Activated CD8-positive, alpha-beta memory T cell treated with anti-CD3 and anti-CD28 coated beads, Interleukin-2, amount 50 U/mL, for 24 hours (primary cell): Measurements from ENCODE around the gene CPNE1.
A peak's percentile ranks its signal among the peaks of the same experiment; 100 is the strongest.
"Not testable (repeated sequence)": the region's sequence is repeated elsewhere in the genome, so short reads cannot be mapped to it uniquely, and the experiment has no call there.

Experiments used
- DNase-seq: peaks from one replicate; pipeline ENCODE4 v3.0.0-alpha.2; 2020; ENCODE audit errors: extremely low read depth

CPNE1 gene

DNA sequence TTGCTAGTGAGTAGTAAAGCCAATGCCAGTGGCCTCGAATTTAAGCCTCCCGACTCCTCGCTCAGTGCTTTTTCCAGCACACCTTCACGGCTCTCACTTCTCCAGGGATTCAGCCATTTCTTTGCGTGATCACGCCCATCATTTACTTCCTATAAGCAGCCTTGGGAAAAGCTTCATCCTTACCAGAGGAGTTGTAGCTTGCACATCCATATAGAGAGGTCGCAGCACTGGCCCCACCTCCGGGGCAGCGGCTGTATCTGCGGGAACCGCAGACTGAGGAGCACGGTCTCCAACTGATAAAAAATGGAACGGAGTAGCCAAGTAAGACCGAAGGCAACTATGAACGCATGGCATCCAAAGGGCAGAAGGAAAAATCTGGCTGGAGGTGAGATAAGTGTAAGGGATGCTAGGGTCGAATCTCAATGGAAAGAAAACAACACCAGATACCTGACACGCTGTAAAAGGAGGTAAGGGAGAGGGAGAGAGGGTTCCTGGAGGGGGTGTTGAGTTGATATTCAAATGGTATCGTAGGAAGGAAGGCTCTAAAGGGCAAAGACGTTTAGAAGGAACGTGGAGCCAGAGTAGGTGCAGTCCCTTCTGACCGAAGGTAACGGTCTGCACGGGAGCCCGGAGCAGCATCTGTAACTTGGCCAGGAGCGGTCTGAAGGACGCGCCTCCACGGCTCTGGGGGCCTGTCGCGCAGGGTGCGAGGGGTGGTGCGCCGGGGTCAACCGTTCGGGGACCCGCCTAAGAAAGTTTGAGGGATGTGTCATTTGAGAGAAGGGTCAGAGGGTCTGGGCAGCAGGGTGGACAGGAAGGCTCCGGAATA lies 33.8 kb upstream of the CPNE1 start:
- DNase-seq: no peak

DNA sequence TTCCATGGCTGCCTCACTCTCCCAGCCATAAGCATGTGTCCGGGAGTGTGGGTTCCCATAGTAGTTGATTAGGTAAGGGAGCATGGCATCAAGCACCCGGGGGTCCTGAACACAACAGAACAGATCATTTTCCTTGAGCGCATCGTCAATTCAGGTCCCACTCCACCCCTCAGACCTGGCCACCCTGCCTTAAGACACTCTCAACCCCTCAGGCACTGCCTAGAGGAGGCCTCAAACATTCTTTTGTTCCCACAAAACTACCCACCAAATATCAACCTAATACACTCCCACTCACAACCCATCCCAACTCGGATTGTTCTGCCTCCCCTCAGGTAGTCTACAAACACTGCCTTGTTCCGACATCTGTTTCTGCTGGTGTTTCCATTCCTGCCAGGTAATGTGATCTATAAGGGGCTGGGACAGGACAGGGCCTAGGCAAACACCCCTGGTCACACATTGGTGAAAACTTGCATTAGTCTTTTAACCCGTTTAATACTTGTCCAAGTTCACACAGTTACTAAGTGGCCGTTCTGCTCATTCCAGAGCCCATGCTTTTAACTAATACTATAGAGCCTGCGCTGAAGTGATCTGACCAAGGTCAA lies 33.1 kb upstream of the CPNE1 start:
- no peak for DNase-seq

DNA sequence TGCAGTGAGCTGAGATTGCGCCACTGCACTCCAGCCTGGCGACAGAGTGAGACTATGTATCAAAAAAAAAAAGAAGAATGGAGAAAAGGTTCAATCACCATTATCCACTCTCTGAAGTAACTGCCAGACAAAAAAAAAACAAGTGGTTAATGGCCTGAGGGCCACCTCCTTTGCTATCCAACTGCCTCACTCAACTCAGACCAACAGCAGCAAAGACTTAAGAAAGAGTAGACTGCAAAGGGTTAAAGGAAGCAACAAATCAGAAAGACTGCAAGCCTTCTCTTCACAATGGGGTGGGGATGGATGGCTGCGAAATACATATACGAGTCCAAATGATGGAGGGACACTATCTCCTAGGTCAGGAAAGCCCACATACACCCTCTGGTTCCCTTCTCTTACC lies 31.3 kb upstream of the CPNE1 start:
- DNase-seq: no peak

DNA sequence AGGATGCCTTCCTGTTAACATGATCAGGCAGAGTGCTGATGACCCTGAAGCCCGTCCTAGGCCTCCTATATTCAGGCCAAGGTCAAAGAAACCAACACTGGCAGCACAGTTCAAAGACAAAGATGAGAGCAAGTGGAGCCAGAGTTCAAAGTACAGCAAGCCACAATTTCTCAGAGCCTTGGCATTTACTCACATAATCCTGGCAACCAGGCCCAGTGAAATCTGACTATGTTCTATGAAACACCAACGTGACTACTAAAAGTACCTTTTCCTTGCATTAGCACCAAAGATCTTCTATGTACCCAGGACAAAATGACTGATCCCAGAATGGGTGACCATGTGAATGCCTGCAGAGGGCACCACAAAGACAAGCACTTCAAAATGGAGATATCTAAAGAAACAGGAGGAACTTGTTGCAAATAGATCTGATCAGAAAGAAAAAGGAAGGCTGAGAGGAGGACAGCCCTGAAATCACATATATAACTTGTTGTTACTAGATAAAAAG lies 30.6 kb upstream of the CPNE1 start:
- no peak for DNase-seq

DNA sequence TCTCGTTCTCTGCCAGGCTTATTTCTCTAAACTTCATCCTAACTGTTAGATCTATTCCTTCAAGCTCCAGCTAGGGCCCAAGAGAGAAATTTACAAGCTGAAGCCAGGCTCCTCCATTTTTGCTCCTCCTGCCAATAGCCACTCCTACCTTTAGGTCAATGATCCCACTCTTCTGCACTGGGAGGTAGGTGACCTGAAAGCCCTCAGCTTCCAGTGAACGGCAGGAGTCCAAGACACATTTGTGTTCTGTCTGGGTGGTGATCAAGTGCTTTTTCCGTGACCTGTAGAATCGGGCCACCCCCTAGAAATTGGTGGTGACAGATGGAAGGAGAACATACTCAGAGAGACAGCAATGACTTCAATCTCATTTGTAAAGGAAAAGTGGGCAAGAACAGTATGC lies 25.6 kb upstream of the CPNE1 start:
- no peak for DNase-seq

DNA sequence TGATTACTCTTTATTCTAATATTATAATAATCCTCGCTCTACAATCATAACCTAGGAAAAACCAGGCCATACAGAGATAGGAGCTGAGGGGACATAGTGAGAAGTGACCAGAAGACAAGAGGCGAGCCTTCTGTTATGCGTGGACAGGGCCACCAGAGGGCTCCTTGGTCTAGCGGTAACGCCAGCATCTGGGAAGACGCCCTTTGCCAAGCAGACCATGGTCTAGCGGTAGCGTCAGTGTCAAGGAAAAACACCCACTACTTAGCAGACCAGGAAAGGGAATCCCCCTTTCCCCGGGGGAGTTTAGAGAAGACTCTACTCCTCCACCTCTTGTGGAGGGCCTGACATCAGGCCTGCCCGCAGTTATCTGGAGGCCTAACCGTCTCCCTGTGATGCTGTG lies 22.2 kb upstream of the CPNE1 start:
- DNase-seq: not testable (repeated sequence)

DNA sequence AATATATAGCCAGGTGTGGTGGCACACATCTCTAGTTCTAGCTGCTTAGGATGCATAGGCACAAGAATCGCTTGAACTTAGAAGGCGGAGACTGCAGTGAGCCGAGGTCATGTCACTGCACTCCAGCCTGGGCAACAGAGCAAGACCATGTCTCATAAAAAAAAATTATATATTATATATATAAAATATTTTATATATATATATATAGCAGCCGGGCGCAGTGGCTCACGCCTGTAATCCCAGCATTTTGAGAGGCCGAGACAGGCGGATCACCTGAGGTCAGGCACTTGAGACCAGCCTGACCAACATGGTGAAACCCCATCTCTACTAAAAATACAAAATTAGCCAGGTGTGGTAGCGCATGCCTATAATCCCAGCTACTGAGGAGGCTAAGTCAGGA lies 20.7 kb upstream of the CPNE1 start:
- not testable (repeated sequence) for DNase-seq

DNA sequence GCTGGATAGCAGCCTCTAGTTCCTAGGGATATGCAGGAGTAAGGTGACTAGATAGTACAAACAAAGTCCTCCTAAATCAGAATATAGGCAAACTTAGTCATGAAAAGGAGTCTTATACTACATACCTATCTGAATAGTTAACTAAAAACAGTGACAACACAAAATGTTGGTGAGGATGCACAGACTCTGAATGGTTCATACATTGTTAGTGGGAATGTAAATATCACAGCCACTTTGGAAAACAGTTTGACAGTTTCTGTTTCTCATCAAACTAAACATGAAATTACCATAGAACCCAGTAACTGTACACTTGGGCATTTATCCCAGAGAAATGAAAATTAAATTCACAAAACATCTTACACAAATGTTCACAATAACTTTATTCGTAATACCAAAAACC lies 17.3 kb upstream of the CPNE1 start:
- no peak for DNase-seq

DNA sequence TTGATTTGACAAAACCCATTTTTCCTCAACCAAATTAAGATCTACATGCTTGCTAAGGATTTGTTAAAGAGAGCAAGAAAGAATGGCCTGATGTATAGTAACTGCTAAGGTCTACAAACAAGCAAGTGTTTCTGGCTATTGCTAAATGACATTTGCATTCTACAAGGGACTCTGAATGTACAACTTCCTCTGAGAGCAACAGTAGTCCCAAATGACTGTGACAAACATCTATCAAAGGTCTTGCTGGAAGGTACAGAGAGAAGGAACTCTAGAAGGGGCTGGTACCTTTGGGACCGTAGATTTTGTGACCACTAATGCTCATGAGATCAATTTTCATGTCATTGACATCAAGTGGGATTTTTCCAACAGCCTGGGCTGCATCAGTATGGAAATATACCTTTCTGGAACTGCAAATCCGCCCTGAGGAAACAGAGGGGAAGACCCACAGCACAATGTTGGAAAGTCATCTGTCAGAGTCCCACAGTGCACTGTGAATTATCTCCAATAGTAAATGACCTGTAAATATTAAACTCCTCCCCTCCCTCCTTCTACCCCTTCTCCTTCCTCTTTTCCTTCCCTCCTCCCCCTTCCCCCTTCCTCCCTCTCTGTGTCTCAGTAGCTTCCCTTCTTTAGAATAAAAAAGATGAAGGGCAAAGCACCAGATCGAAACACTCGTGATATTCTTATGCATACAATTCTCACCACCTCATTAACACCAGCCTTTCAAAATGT lies 15.9 kb upstream of the CPNE1 start:
- DNase-seq: no peak

DNA sequence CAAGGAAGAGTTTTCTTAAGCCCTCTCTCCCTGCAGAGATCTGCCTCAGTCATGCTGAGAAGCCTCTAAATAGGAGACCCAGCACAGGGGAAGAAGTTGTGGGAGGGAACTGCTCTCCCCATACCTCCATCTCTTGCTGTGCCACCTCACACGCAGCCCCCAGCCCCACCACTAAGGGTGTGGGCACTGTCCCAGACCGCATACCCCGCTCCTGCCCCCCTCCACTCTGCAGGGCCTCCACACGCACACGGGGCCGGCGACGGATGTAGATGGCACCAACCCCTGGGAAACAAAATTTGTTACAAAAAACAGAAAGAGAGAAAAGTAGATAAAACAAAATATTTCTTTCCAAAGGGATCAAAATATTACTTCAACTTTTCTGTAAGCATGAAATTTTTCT lies 10.2 kb upstream of the CPNE1 start:
- no peak for DNase-seq

DNA sequence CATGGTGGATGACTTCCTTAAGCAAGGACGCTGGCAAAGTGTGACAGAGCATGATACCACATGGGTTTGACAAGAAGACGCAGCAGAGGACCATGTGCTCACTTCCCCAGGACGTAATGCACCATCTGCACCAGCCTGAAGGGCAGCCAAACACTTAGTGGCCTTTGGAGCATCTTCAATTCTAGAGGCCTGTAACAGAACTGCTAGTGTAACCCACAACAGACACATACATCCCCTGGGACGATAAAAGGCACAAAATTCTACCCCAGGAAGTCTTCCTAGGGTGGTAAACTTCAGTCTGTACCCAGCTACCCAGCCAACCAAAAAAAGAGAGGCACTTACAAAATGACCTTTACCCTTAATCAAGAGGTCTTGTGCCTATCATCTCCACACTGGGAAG lies 9.2 kb upstream of the CPNE1 start:
- no peak for DNase-seq

DNA sequence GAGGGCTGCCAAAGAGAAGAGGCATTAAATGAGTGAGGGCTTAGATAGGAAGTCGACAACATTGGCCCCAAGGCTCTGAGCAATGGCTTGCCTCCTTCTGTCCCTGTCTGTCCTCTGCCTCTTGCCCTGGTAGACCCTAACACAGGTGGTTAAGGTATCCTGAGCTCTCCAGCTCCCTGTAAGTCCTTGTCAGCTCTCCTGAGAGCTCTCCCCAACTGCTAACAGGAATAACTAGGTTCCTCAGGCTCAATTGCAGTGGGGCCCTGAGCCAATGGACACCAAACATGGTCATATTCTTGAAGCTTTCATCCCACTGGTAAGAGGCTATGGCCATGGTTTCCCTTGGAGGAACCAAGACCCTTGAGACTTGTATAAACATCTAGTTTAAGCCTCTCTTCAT lies 5.0 kb upstream of the CPNE1 start:
- DNase-seq: no peak

DNA sequence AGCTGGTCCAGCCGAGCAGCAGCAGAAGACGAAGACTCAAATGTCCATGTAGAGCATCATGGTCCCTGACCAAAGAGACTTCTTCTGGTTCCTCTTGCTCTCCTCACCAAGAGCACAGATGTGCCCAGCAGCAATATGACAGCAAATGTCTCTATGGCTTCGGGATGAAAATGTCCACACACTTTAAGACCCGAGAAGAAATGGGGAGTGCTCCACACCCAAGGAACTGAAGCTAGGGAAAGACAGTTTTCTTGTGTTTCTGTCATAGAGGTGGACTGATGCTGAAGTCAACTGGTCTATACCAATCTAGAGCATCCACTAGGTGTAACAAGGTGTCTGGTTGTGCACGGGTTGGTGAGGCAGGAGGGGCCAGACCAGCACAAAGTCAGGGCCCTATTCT lies 4.5 kb upstream of the CPNE1 start:
- no peak for DNase-seq

DNA sequence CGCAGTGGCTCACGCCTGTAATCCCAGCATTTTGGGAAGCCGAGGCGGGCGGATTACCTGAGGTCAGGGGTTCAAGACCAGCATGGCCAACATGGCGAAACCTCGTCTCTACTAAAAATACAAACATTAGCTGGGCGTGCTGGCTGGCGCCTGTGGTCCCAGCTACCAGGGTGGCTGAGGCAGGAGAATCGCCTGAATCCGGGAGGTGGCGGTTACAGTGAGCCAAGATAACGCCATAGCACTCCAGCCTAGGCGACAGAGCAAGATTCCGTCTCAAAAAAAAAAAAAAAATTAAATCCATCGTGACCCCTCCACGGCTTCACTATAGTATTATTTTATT lies 1.2 kb upstream of the CPNE1 start:
- no peak for DNase-seq

DNA sequence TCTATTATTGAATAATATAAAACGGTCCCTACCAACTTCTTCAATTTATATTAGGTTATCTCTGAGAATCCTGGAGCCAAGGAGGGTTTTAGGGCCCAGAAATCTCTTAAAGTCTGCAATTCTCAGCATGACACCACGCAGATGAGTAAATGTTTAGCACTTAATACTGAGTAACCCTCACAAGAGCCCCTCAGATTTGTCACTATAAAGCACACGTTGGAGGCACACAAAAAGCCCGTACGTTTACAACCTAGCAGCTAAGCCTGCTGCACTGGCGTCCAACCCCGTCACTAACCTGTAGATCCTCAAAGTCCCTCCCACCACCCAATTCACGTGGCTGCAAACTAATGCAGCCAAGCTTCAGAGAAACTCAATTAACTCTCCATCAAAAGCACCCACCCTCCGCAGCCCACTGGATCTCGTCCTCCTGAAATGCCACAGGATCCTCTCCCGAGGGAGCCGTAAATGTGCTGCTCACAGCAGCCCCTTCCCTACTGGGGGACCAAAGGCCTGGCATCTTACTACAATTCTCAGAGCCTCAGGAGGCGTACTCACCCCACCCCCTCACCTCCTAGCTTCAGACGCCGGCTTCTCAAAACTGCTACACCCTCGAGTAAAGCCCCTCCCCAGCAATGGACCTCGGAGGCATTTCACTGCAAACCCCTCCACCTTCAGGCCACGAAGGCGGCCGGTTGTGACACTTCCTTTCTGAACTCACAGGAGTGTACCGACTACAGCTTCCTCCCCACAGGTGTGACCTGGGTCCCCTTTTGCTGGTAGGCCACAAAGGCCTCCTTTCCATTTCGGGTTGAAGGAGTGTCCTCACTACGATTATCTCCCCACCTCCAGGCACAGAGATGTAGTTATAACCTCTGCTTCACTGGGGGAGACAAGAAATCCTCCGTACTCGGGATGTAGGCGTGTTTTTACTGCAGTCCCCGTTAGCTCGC lies 909 bp downstream of the CPNE1 start:
- DNase-seq: peak; percentile 15

DNA sequence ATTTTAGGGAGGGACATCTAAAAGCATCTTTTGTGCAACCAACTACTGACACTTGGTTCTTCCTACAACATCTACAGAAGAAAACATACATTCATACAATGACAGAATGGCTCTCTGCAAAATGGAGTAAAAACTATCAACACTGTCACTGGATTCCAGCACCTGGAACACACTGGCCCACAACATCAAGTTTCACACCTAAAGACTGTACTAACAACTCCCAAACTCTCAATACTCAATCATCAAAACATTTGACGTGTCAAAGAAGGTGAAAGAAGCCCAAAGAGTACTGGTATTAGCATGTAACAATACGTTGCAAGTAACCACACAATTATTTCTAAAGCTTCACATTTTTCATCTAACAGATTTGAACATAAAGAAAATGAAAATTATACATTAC lies 2.1 kb downstream of the CPNE1 start:
- DNase-seq: no peak

DNA sequence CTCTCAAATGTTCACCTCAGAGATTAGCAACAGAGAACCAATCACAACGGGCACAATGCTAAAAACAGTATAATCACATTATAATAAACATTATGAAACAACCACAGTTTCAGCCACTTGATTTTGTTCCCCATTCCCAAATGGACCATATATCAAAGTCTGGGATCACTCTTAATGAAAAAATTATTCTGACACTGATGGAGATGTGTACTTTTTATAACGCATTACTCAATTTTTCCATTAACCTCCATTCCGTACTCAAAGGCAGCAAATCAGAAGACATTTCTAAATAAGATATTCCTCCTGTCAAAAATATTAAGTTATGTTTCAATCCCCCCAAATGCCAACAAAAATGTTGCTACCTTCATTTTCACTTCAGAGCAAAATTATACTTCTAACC lies 2.8 kb downstream of the CPNE1 start:
- no peak for DNase-seq

DNA sequence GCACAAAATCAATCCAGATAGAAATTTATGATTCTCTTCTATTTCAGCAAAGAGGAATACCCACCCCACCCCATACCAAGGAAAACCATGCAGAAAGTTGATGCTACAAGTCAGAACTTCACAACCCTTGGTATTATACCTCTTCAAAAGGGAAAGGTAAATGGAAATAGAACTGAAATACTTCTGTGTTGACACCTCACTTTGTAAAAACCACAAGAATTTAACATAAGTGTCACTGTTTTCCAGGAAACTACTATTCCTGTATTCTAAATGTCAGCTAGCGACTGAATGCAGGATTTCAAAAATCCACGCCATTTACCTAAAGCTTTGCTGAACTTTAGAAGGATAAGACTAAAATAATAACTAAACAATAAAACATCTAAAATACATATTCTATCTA lies 3.6 kb downstream of the CPNE1 start:
- no peak for DNase-seq

DNA sequence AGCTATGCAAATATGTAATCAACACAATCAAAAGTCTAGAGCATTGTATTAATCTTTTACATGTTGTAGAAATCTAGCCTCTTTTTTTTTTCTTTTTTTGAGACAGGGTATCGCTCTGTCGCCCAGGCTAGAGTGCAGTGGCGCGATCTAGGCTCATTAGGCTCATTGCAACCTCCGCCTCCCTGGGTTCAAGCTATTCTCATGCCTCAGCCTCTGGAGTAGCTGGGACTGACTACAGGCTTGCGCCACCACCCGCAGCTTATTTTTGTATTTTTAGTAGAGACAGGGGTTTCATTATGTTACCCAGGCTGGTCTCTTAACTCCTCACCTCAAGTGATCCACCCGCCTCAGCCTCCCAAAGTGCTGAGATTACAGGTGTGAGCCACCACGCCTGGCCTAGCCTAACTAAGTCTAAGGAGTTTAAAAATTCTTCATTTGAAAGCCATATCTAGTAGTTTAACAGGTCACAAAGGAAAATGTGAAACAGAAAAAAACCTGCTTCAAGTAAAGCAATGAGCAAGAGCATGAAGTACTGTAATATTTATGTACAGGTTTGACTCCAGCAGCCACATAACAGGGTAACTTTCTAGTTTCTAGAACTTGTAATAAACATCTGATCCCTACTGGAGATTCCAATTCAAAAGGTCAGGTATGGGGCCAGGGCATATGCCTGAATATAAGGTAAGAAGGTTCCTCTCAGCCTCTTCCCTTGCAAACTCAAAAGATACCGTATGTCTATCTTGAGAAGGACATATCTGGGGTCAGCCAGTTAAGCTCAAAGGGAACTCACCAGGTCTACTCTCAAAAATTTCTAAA lies 4.4 kb downstream of the CPNE1 start:
- no peak for DNase-seq

DNA sequence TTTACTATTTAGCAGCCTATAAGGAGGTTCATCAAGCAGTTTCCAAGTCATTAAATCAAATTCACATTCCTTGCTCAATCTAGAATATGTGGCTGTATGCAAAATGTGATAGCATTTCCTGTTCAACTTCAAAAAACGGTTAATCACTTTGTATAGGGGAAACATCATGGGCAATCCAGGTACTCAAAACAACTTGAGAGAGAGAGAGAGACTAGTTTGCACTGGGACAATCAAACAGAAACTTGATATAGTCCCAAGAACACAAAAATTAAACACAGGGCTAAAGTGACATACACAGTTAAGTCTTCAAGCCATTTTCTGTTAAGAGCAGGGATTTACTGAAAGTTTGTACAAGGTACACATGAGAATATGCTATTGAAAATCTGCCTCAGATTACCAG lies 7.4 kb downstream of the CPNE1 start:
- no peak for DNase-seq

DNA sequence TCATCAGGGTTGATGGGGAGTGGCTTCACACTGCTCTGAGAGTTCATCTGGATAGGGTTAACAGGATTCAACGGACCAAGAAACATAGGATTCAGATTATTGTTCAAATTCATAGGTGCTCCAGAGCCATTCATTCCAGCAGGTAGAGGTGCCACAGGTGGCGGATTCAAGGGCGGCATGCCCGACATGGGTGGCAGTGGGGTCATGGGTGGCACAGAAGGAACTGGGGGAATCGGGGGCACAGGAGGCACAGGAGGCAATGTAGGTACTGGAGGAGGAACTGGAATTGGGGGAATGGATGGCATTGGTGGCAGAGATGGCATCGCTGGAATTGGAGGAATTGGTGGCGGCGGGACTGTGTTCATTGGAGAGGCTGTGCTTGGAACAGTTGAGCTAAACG lies 10.3 kb downstream of the CPNE1 start:
- no peak for DNase-seq
